ENCODE results near the gene SMARCA4.

SMARCA4 gene

GRCh38 chr19:11010041-11010440, 49.2 kb downstream of the SMARCA4 start:
- no peak for DNase-seq (ENCODE audit: low read depth, low spot score)

GRCh38 chr19:11012507-11012906, 51.7 kb downstream of the SMARCA4 start:
- DNase-seq (ENCODE audit: low read depth, low spot score): no peak

GRCh38 chr19:11013771-11014170, 52.9 kb downstream of the SMARCA4 start:
- DNase-seq (ENCODE audit: low read depth, low spot score): no peak

GRCh38 chr19:11014403-11014911, 53.6 kb downstream of the SMARCA4 start:
- DNase-seq (ENCODE audit: low read depth, low spot score): peak; percentile 55

- DNase-seq (ENCODE audit: low read depth, low spot score): no peak
These were observed 55.8 kb downstream of the SMARCA4 start for GRCh38 chr19:11016631-11017030.

GRCh38 chr19:11017275-11018035, 56.6 kb downstream of the SMARCA4 start:
- DNase-seq (ENCODE audit: low read depth, low spot score): no peak

GRCh38 chr19:11018179-11018578, 57.3 kb downstream of the SMARCA4 start:
- DNase-seq (ENCODE audit: low read depth, low spot score): peak; percentile 70

GRCh38 chr19:11018763-11019162, 57.9 kb downstream of the SMARCA4 start:
- no peak for DNase-seq (ENCODE audit: low read depth, low spot score)

- DNase-seq (ENCODE audit: low read depth, low spot score): no peak
These were observed 58.4 kb downstream of the SMARCA4 start for GRCh38 chr19:11019262-11019661.

GRCh38 chr19:11019824-11020223, 59.0 kb downstream of the SMARCA4 start:
- DNase-seq (ENCODE audit: low read depth, low spot score): no peak

GRCh38 chr19:11020423-11020822, 59.6 kb downstream of the SMARCA4 start:
- DNase-seq (ENCODE audit: low read depth, low spot score): no peak

GRCh38 chr19:11020982-11021759, 60.3 kb downstream of the SMARCA4 start:
- DNase-seq (ENCODE audit: low read depth, low spot score): no peak

- no peak for DNase-seq (ENCODE audit: low read depth, low spot score)
These were observed 60.9 kb downstream of the SMARCA4 start for GRCh38 chr19:11021760-11022144.

GRCh38 chr19:11023016-11023415, 62.2 kb downstream of the SMARCA4 start:
- no peak for DNase-seq (ENCODE audit: low read depth, low spot score)

GRCh38 chr19:11023710-11024109, 62.9 kb downstream of the SMARCA4 start:
- no peak for DNase-seq (ENCODE audit: low read depth, low spot score)

- DNase-seq (ENCODE audit: low read depth, low spot score): no peak
These were observed 63.4 kb downstream of the SMARCA4 start for GRCh38 chr19:11024259-11024658.

- no peak for DNase-seq (ENCODE audit: low read depth, low spot score)
These were observed 64.2 kb downstream of the SMARCA4 start for GRCh38 chr19:11025006-11025405.

GRCh38 chr19:11025445-11025844, 64.6 kb downstream of the SMARCA4 start:
- DNase-seq (ENCODE audit: low read depth, low spot score): no peak

GRCh38 chr19:11025997-11026396, 65.2 kb downstream of the SMARCA4 start:
- no peak for DNase-seq (ENCODE audit: low read depth, low spot score)

GRCh38 chr19:11027381-11027780, 66.6 kb downstream of the SMARCA4 start:
- no peak for DNase-seq (ENCODE audit: low read depth, low spot score)

- no peak for DNase-seq (ENCODE audit: low read depth, low spot score)
These were observed 67.3 kb downstream of the SMARCA4 start for GRCh38 chr19:11028146-11028545.

- no peak for DNase-seq (ENCODE audit: low read depth, low spot score)
These were observed 70.7 kb downstream of the SMARCA4 start for GRCh38 chr19:11031421-11032070.

All from ELF-1 (cell line).